ENCODE data around the gene TMEM8B.
"Not testable (repeated sequence)": the region's sequence is repeated elsewhere in the genome, so short reads cannot be mapped to it uniquely, and the experiment has no call there.

Gene TMEM8B

DNA sequence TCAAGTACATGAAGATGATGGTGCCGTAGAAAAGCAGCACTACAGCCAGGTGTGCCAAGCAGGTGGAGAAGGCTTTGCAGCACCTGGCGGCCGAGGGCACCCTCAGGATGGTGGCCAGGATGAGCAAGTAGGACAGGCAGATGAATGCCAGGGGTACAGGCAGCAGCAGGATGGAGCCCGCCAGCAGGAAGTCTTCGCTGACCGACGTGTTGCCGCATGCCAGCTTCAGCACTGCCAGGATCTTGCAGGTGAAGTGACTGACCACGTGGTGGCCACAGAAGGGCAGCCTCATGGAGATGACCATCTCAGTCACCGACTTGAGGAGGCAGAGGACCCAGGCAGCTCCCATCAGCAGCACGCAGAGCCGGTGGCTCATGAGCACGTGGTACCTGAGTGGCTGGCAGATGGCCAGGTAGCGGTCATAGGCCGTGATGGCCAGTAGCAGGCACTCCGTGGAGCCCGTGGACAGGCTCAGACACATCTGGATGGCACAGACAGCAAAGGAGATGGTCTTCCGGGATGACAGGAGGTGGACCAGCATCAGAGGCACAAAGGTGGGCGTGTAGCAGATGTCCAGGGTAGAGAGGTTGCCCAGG lies 40.7 kb downstream of the TMEM8B start:
- DNase-seq (ENCODE audit: low read depth), result no peak
- H3K4me3 ChIP-seq (ENCODE audit: control insufficient read depth, low read depth, low read length), result no peak overlapping the region
- TF ChIP-seq, protein P1, sequence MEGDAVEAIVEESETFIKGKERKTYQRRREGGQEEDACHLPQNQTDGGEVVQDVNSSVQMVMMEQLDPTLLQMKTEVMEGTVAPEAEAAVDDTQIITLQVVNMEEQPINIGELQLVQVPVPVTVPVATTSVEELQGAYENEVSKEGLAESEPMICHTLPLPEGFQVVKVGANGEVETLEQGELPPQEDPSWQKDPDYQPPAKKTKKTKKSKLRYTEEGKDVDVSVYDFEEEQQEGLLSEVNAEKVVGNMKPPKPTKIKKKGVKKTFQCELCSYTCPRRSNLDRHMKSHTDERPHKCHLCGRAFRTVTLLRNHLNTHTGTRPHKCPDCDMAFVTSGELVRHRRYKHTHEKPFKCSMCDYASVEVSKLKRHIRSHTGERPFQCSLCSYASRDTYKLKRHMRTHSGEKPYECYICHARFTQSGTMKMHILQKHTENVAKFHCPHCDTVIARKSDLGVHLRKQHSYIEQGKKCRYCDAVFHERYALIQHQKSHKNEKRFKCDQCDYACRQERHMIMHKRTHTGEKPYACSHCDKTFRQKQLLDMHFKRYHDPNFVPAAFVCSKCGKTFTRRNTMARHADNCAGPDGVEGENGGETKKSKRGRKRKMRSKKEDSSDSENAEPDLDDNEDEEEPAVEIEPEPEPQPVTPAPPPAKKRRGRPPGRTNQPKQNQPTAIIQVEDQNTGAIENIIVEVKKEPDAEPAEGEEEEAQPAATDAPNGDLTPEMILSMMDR (conservative IDR thresholded peaks at IDR 0.05; ENCODE audit: control insufficient read depth, insufficient read depth, low read depth, low read length), result no peak

DNA sequence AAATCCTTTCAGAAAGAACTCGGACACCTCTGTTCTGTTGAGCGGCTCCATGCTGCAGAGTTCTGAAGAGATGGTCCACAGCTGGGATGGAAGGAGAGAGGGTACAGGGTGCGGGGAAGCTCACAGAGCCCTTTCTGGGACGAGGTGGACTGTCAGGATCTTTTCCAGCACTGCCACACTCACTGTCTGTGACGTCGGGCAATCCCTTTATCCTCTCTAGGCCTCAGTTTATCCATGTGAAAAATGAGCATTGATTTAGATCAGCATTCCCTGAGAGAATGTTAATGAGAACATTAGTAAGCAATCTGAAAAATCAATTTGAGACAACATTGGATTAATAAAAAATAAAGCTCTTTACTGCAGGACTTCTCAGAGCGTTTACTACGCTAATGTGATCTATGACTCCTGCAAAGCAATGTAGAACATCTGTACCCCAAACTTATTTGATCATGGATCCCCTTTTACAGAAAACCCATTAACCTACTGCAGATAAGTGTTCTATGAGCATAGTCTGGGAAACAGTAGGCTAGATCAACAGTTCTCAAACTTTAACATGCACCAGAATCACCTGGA lies 41.4 kb downstream of the TMEM8B start, which contains the start of gene OR13J1:
Gene OR13J1 (minus strand): TSS at position 51 of the 573 bp plus-strand sequence. CDS start 0 bp downstream, at position 51.
- TF ChIP-seq, protein P1 (conservative IDR thresholded peaks at IDR 0.05; ENCODE audit: control insufficient read depth, insufficient read depth, low read depth, low read length), result no peak
- no peak within 1 kb of the TSS for H3K4me3 ChIP-seq (ENCODE audit: control insufficient read depth, low read depth, low read length)
- no peak for DNase-seq (ENCODE audit: low read depth)

DNA sequence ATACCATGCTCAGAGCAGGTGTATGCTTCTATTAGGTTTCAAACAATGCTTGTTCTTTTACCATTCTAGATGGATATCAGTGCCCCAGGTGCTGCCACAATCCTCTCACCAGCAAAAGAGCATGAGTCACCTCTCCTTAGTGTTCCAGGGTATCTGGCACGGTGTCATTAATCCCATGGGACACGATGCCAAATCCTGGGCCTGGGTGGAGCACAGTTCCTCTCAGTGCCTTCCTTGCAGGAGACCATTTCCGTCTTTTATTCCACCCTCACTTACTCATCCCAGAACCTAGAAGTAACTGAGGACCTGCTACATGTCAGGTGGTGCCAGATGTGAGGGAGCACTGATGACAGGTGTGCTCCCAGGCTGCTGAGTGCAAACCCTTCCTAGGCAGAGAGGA lies 42.5 kb downstream of the TMEM8B start:
- TF ChIP-seq, protein P1 (conservative IDR thresholded peaks at IDR 0.05; ENCODE audit: control insufficient read depth, insufficient read depth, low read depth, low read length), result no peak
- no peak for DNase-seq (ENCODE audit: low read depth)
- H3K4me3 ChIP-seq (ENCODE audit: control insufficient read depth, low read depth, low read length), result no peak overlapping the region

DNA sequence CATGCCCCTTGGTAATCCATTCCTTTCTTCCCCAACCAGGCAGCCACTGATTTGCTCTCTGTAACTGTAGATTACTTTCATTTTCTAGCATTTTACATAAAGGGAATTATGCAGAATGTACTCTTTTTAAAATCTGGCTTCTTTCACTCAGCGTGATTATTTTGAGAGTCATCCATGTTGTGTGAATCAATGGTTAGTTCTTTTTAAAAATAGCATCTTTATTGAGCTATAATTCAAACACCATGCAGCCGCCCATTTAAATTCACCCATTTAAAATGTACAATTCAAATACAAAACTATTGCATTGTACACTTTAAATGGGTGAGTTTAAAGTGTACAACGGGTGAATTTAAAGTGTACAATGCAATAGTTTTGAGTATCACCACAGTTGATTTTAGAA lies 43.5 kb downstream of the TMEM8B start:
- DNase-seq (ENCODE audit: low read depth), result no peak
- TF ChIP-seq, protein P1 (conservative IDR thresholded peaks at IDR 0.05; ENCODE audit: control insufficient read depth, insufficient read depth, low read depth, low read length), result no peak
- H3K4me3 ChIP-seq (ENCODE audit: control insufficient read depth, low read depth, low read length), result no peak overlapping the region

DNA sequence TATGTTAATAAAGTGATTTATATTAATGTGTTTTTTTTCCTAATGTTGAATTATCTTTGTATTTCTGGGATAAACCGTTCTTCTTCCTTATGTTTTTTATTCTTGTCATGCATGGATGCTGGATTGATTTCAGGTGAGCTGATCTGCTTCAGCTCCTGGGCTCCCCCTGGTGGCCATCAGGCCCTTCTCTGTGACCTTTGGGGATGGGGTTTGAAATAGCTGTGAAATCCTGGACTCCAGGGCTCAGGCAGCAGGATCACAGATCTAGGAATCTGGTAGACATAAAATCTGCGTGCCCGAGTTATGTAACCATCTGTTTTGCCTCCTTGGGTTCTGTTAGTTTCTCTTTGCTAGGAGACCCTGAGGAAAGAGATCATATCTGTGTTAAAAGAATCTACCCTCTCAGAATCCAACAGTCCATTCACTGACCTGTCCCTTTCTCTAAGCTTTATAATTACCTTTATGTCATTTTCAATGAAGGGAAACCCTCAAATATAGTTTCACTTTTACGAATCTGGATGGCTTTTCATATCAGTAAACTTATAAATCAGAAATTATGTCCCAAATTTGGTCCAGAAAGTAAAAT lies 53.3 kb downstream of the TMEM8B start:
- H3K4me3 ChIP-seq (ENCODE audit: control insufficient read depth, low read depth, low read length), result no peak overlapping the region
- TF ChIP-seq, protein P1 (conservative IDR thresholded peaks at IDR 0.05; ENCODE audit: control insufficient read depth, insufficient read depth, low read depth, low read length), result peak; percentile 99
- peak; percentile 78 for DNase-seq (ENCODE audit: low read depth)

DNA sequence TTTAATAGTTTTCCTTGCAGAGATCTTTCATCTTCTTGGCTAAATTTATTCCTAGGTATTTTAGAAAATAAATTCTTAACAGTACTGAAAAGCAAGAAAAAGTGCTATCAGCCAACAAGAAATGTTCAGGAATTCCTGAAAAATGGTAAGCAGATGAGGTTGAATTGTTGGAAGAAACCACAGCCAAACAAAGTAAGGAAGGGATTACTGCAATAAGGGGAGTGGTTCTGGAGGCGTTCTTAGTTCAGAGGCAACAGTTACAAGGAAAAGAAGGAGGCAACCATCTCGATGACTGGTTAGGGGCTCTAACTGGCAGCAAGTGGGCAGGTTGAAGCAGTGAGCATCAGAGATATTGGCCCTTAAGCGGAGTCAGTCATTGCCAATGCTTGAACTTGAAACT lies 54.0 kb downstream of the TMEM8B start:
- TF ChIP-seq, protein P1 (conservative IDR thresholded peaks at IDR 0.05; ENCODE audit: control insufficient read depth, insufficient read depth, low read depth, low read length), result no peak
- H3K4me3 ChIP-seq (ENCODE audit: control insufficient read depth, low read depth, low read length), result no peak overlapping the region
- peak; percentile 44 for DNase-seq (ENCODE audit: low read depth)

DNA sequence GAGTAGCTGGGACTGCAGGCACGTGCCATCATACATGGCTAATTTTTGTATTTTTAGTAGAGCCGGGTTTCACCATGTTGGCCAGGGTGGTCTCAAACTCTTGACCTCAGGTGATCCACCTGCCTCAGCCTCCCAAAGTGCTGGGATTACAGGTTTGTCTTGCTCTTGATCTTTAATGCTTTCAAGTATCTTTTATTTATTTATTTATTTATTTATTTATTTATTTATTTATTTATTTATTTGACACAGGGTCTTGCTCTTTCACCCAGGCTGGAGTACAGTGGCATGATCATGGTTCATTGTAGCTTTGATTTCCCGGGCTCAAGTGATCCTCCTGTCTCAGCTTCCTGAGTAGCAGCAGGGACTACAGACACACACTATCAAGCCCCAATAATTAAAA lies 55.9 kb downstream of the TMEM8B start:
- H3K4me3 ChIP-seq (ENCODE audit: control insufficient read depth, low read depth, low read length); DNase-seq (ENCODE audit: low read depth): not testable (repeated sequence)
